OCI-LY7 (cell line): ENCODE data around the gene ABI3BP. TPM values are rescaled to one million over a fixed set of nuclear protein-coding genes. Genes with fewer than 3 reads are reported as not detected.

Experiments
- BruUV-seq: library from RNA; stranded (reverse); fragments of 400-500 nt; replicated peaks from 2 replicates; lab custom pipeline; 2021; lab: Mats Ljungman, UMichigan
- CTCF ChIA-PET: fragments of 300-600 bp; sonication (Branson Sonifier 250); formaldehyde crosslinking; loops from one replicate; lab custom pipeline; 2022; ENCODE audit warnings: antibody characterized with exemption; ENCODE audit not compliant: unreplicated experiment; lab: Charles Lee
- POLR2A ChIA-PET: fragments of 300-600 bp; sonication (Branson Sonifier 250); formaldehyde crosslinking; loops from one replicate; lab custom pipeline; 2022; ENCODE audit warnings: antibody characterized with exemption; lab: Charles Lee
- DNase-seq: peaks from one replicate; pipeline ENCODE4 v3.0.0-alpha.2; 2015; ENCODE audit warnings: low spot score
- H2AFZ ChIP-seq: fragments of 200-600 bp; sonication (generic), shearing (Covaris generic); 2 replicates; pipeline ENCODE4 v1.6.1; 2014; ENCODE audit warnings: mild to moderate bottlenecking, antibody characterized with exemption, low read length, moderate library complexity
- H3K27ac ChIP-seq: fragments of 200-600 bp; sonication (generic); 2 replicates; pipeline ENCODE4 v1.5.1; 2014; ENCODE audit warnings: mixed run types, low read depth, mild to moderate bottlenecking, moderate library complexity, low read length, inconsistent platforms; ENCODE audit not compliant: poor library complexity, severe bottlenecking
- H3K36me3 ChIP-seq: fragments of 200-600 bp; sonication (generic); 2 replicates; pipeline ENCODE4 v1.6.1; 2014; ENCODE audit warnings: mild to moderate bottlenecking, antibody characterized with exemption, low read length, moderate library complexity, mixed read lengths; ENCODE audit not compliant: insufficient read depth
- H3K4me1 ChIP-seq: fragments of 200-600 bp; sonication (generic); 2 replicates; pipeline ENCODE4 v1.5.1; 2014; ENCODE audit warnings: mild to moderate bottlenecking, low read length; ENCODE audit not compliant: insufficient read depth, poor library complexity, severe bottlenecking
- H3K4me2 ChIP-seq: fragments of 200-600 bp; sonication (generic); 2 replicates; pipeline ENCODE4 v1.6.1; 2014; ENCODE audit warnings: mild to moderate bottlenecking, low read length
- H3K4me3 ChIP-seq: fragments of 200-600 bp; sonication (generic); 2 replicates; pipeline ENCODE4 v1.5.1; 2014; ENCODE audit warnings: mild to moderate bottlenecking, low read depth, low read length; ENCODE audit not compliant: poor library complexity, severe bottlenecking
- H3K79me2 ChIP-seq: fragments of 200-600 bp; sonication (generic); 2 replicates; pipeline ENCODE4 v1.6.1; 2016; ENCODE audit warnings: low read depth, mild to moderate bottlenecking, low read length, moderate library complexity, mixed read lengths; ENCODE audit not compliant: insufficient read depth
- H3K9me2 ChIP-seq: fragments of 200-600 bp; sonication (generic); 2 replicates; pipeline ENCODE4 v1.6.1; 2016; ENCODE audit warnings: mild to moderate bottlenecking, low read length, mixed read lengths; ENCODE audit not compliant: insufficient read depth
- H3K9me3 ChIP-seq: fragments of 200-600 bp; sonication (generic); 2 replicates; pipeline ENCODE4 v1.6.1; 2014; ENCODE audit warnings: mild to moderate bottlenecking, mixed run types, low read length, mixed read lengths
- H4K20me1 ChIP-seq: fragments of 200-600 bp; sonication (generic); 2 replicates; pipeline ENCODE4 v1.6.1; 2014; ENCODE audit warnings: mild to moderate bottlenecking, antibody characterized with exemption, low read length, moderate library complexity, mixed read lengths; ENCODE audit not compliant: insufficient read depth
- CTCF ChIP-seq: fragments of 200-600 bp; sonication (generic); conservative IDR thresholded peaks from 2 replicates; pipeline ENCODE4 v1.5.1; 2014; ENCODE audit warnings: mild to moderate bottlenecking, antibody characterized with exemption, low read length, moderate library complexity, mixed read lengths
- EZH2phosphoT487 ChIP-seq: fragments of 200-600 bp; sonication (generic); IDR thresholded peaks from 2 replicates; pipeline ENCODE4 v1.6.1; 2018; ENCODE audit warnings: low read depth, borderline replicate concordance, mild to moderate bottlenecking, mixed run types, antibody characterized with exemption, low read length, moderate library complexity, mixed read lengths
- intact Hi-C: fragments of 100-400 bp; cut with micrococcal nuclease; formaldehyde crosslinking; loops from one replicate; pipeline ENCODE4 v1.10.0; 2022; ENCODE audit not compliant: unreplicated experiment
- small RNA-seq: library from RNA; depleted of rRNA; stranded (forward); fragments of <200 nt; gene quantifications from one replicate; pipeline ENCODE3, GENCODE V24; 2014
- total RNA-seq, 2 experiments: library from RNA; depleted of rRNA in 1 of 2; stranded (reverse); fragments of >200 nt in 1 of 2; shearing (Covaris generic) in 1 of 2; gene quantifications; 2 replicates each; pipeline ENCODE4 v1.2.3, GENCODE V29; 2014 to 2022

ABI3BP gene
- total RNA-seq, 2 experiments from 2014 or later, result not detected

- TF ChIP-seq EZH2phosphoT487 (no peak), CTCF (no peak)
- Histone ChIP-seq H3K9me2 (no peaks in the 10 kb centered on the region), H3K4me2 (no peak overlapping the region), H3K4me1 (no peaks in the 10 kb centered on the region), H3K36me3 (no peaks in the 10 kb centered on the region), H3K9me3 (no peaks in the 10 kb centered on the region), H2AFZ (no peak overlapping the region), H3K79me2 (no peaks in the 10 kb centered on the region), H3K27ac (no peak overlapping the region), H4K20me1 (no peaks in the 10 kb centered on the region), H3K4me3 (no peak overlapping the region)
- intact Hi-C loops, result loop anchor here (10.0 kb wide), 1 partner anchor 366 kb away; the partner anchor contains the start of gene NIT2
- no TSS peak for BruUV-seq
- ChIA-PET CTCF (no interaction called here), POLR2A (interaction anchor here (0.7 kb wide), 1 partner anchor 1746 kb away, joined by 5 read pairs; no protein-coding TSS in a partner anchor)
- DNase-seq, result no peak
Measured at GRCh38 chr3:100700708-100701107, 292.5 kb downstream of the ABI3BP start.

Small RNAs within 50 kb of the gene (small RNA-seq; reads per million reads assigned to genes)
- not detected for gene RNU6-865P
